Endothelial cell of umbilical vein (primary cell): ENCODE results near the gene DNAJC17.

Experiments
- CTCF ChIP-seq, 2 donors: IDR thresholded peaks; 1 replicate in 1 of 2; 2 replicates in 1 of 2; pipeline ENCODE4 v1.5.1; 2011; ENCODE audit warnings: low read length in 2 of 2, mild to moderate bottlenecking in 2 of 2, moderate library complexity in 2 of 2, control low read depth in 1 of 2, inconsistent platforms in 1 of 2, low read depth in 1 of 2; ENCODE audit not compliant: insufficient read depth in 1 of 2; ENCODE audit errors: extremely low read depth in 1 of 2
- EZH2 ChIP-seq: IDR thresholded peaks from 2 replicates; pipeline ENCODE4 v1.6.1; 2012; ENCODE audit warnings: borderline replicate concordance, low read depth, mild to moderate bottlenecking, moderate library complexity, low read length, inconsistent platforms; ENCODE audit not compliant: severe bottlenecking
- FOS ChIP-seq: IDR thresholded peaks from 2 replicates; pipeline ENCODE4 v1.6.1; 2011; ENCODE audit warnings: mild to moderate bottlenecking, low read length, moderate library complexity, borderline replicate concordance; ENCODE audit not compliant: insufficient read depth
- GATA2 ChIP-seq: IDR thresholded peaks from 2 replicates; pipeline ENCODE4 v1.7.0; 2011; ENCODE audit warnings: low read depth, mild to moderate bottlenecking, moderate library complexity, mixed read lengths, low read length; ENCODE audit not compliant: insufficient read length, insufficient read depth
- JUN ChIP-seq: IDR thresholded peaks from 2 replicates; pipeline ENCODE4 v1.6.1; 2011; ENCODE audit warnings: borderline replicate concordance, low read depth; ENCODE audit not compliant: insufficient read length, insufficient read depth
- MYC ChIP-seq: IDR thresholded peaks from one replicate; pipeline ENCODE4 v1.6.1; 2011; ENCODE audit warnings: mild to moderate bottlenecking, low read depth, low read length
- POLR2A ChIP-seq: IDR thresholded peaks from 2 replicates; pipeline ENCODE4 v1.6.1; 2012; ENCODE audit warnings: low read depth, mild to moderate bottlenecking, control low read depth, low read length
- POLR2AphosphoS5 ChIP-seq: IDR thresholded peaks from 2 replicates; pipeline ENCODE4 v1.6.1; 2012; ENCODE audit warnings: low read depth, mild to moderate bottlenecking, control low read depth, low read length, moderate library complexity; ENCODE audit not compliant: insufficient read depth
- TF ChIP-seq, protein P1 (sequence below): IDR thresholded peaks from 2 replicates; pipeline ENCODE4 v1.6.1; 2011; ENCODE audit not compliant: insufficient read depth, insufficient read length

- TF ChIP-seq CTCF (IDR thresholded peaks at IDR 0.05; ENCODE audit: extremely low read depth in 1 of 2, insufficient read depth in 1 of 2, low read depth in 1 of 2, low read length in 2 of 2) (no peak), EZH2 (no peak), POLR2A (no peak), POLR2AphosphoS5 (no peak), JUN (no peak), GATA2 (no peak), FOS (no peak), MYC (no peak)
- TF ChIP-seq, protein P1, sequence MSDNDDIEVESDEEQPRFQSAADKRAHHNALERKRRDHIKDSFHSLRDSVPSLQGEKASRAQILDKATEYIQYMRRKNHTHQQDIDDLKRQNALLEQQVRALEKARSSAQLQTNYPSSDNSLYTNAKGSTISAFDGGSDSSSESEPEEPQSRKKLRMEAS, result no peak
Measured at GRCh38 chr15:40716165-40716564, 91.1 kb downstream of the DNAJC17 start.
